Astrocyte of the cerebellum (primary cell): ENCODE measurements around the gene PLOD3.

Source experiments
- DNase-seq: peaks from one replicate; pipeline ENCODE4 v3.0.0-alpha.2; 2011; ENCODE audit warnings: low read depth
- H3K4me3 ChIP-seq: 2 replicates; pipeline ENCODE4 v1.5.1; 2011; ENCODE audit warnings: mild to moderate bottlenecking, low read depth, low read length, moderate library complexity
- in situ Hi-C: cut with HindIII; loops from 2 replicates; pipeline ENCODE4 v1.10.0; 2017; ENCODE audit warnings: low sequenced_read_pairs
- TF ChIP-seq, protein P1 (sequence below): IDR thresholded peaks from 2 replicates; pipeline ENCODE4 v1.5.1; 2012; ENCODE audit warnings: low read length, low read depth, moderate library complexity, mild to moderate bottlenecking; ENCODE audit errors: missing control alignments

The PLOD3 gene

DNA sequence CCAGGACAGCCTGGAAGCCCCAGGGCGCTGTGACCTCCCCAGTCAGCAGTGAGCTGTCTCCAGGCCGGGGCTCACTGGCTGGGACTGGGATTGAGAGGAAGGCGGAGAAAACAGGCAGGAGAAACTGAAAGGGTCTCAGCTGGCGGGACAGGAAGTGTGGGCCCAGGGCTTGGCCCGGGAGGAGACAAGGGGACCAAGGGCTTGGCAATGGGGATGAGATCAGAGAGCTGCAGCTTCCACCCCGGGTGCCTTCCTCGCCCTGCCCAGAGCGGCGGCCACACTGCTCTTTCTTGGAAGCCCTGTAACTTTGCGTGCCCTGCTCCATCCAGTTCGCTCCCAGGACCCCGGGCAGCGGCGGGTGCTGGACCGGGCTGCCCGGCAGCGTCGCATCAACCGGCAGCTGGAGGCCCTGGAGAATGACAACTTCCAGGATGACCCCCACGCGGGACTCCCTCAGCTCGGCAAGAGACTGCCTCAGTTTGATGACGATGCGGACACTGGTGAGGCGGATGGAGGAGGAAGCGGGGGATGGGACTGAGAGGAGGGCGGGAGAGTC lies 5.0 kb upstream of the PLOD3 start:
- DNase-seq, result no peak
- TF ChIP-seq, protein P1, sequence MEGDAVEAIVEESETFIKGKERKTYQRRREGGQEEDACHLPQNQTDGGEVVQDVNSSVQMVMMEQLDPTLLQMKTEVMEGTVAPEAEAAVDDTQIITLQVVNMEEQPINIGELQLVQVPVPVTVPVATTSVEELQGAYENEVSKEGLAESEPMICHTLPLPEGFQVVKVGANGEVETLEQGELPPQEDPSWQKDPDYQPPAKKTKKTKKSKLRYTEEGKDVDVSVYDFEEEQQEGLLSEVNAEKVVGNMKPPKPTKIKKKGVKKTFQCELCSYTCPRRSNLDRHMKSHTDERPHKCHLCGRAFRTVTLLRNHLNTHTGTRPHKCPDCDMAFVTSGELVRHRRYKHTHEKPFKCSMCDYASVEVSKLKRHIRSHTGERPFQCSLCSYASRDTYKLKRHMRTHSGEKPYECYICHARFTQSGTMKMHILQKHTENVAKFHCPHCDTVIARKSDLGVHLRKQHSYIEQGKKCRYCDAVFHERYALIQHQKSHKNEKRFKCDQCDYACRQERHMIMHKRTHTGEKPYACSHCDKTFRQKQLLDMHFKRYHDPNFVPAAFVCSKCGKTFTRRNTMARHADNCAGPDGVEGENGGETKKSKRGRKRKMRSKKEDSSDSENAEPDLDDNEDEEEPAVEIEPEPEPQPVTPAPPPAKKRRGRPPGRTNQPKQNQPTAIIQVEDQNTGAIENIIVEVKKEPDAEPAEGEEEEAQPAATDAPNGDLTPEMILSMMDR, result no peak
- H3K4me3 ChIP-seq, result no peak overlapping the region
- in situ Hi-C loops, result no loop called here

- in situ Hi-C loops, result no loop called here
- DNase-seq, result no peak
- TF ChIP-seq, protein P1, result no peak
- no peak overlapping the region for H3K4me3 ChIP-seq
These were observed 2.9 kb upstream of the PLOD3 start for GRCh38 chr7:101220295-101220694.

- peak overlapping the region; percentile 95 for H3K4me3 ChIP-seq
- DNase-seq, result no peak
- in situ Hi-C loops, result no loop called here
- TF ChIP-seq, protein P1, result no peak
These were observed 1.1 kb upstream of the PLOD3 start for GRCh38 chr7:101218236-101219125.

GRCh38 chr7:101216860-101217387 lies 457 bp downstream of the PLOD3 start:
- in situ Hi-C loops, result no loop called here
- DNase-seq, result no peak
- TF ChIP-seq, protein P1, result peak; percentile 8
- H3K4me3 ChIP-seq, result peak overlapping the region; percentile 95

DNA sequence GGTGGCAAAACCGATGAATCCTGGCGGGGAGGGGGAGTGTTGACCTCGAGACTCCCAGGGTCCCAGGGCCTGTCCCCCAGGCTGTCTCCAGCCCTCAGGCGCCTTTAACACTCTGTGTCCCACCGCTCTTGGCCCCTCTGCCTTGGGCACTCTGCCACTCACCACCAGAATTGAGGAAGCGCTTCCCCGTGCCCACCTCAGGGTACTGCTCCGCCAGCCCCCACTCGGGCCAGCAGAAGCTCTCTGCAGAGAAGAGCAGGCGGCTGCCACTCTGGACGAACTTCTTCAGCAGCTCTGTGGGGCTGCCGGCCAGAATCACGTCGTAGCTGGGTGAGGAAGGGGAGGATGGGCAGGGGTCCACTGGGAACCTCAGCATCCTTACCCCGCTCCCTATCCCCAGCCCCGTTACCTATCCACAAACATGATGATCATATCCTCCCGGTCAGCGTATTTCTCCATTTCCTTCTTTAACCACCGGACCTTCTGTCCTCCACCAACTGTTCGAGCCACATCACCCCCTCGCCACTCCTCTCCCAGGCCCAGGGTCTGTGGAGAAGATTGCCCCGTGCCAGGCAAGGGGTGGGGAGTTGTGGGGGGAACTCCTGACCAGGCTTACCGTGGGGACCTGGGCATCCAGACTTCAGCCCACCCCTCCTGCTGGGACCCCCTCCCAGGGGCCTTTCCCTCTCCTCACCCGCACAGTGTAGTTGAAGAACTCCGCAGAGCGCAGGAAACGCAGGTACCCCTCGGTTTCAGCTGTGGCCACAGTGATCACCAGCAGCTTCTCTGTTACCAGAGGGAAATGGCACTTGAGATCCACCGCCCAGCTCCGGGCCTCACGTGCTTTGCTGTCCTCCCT lies 1.2 kb downstream of the PLOD3 start:
- in situ Hi-C loops, result no loop called here
- H3K4me3 ChIP-seq, result peak overlapping the region; percentile 95
- no peak for DNase-seq

More for the DNA sequence above, 1.2 kb downstream of the PLOD3 start:
- TF ChIP-seq, protein P1, result no peak
